ENCODE measurements around the gene APOE.
"Not testable (repeated sequence)": the region's sequence is repeated elsewhere in the genome, so short reads cannot be mapped to it uniquely, and the experiment has no call there.

Gene APOE

DNA sequence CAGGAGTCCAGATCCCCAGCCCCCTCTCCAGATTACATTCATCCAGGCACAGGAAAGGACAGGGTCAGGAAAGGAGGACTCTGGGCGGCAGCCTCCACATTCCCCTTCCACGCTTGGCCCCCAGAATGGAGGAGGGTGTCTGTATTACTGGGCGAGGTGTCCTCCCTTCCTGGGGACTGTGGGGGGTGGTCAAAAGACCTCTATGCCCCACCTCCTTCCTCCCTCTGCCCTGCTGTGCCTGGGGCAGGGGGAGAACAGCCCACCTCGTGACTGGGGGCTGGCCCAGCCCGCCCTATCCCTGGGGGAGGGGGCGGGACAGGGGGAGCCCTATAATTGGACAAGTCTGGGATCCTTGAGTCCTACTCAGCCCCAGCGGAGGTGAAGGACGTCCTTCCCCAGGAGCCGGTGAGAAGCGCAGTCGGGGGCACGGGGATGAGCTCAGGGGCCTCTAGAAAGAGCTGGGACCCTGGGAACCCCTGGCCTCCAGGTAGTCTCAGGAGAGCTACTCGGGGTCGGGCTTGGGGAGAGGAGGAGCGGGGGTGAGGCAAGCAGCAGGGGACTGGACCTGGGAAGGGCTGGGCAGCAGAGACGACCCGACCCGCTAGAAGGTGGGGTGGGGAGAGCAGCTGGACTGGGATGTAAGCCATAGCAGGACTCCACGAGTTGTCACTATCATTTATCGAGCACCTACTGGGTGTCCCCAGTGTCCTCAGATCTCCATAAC is at the start of gene APOE:
Gene APOE, plus strand, starts transcription at position 360 of the 724 bp plus-strand sequence. CDS start 829 bp downstream, outside the sequence.
- peak; percentile 88 for DNase-seq

DNA sequence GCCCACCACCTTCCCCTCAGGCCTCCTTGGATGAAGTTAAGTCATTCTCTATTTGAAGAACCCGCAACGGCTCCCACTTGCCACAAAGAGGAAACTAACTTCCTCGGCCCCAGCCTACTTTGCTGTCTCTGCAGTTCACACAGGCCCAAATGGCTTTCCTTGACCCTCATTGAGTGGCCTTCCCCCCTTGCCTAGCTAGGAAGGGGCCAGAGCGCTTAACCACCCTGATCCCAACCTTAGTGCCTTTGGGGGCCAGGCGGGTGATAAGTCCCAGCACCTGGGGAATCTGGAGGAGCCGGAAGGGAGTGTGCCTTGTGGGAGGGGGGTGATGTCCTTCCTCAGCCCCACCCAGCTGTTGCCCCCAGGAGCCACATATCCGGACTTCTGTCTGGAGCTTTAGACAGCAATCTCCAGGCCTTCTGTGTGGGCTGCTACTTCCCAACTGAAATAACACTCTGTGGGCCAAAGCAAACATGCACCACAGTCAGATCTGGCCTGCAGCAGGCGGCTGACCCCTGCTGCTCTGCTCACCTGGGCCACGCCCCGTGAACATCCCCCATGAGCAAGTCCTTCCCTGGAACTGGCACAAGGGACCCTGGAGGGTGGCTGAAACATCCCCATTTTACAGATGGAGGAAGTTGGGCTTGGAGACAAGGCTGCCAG is 49.0 kb upstream of the APOE start:
- peak; percentile 47 for DNase-seq

DNA sequence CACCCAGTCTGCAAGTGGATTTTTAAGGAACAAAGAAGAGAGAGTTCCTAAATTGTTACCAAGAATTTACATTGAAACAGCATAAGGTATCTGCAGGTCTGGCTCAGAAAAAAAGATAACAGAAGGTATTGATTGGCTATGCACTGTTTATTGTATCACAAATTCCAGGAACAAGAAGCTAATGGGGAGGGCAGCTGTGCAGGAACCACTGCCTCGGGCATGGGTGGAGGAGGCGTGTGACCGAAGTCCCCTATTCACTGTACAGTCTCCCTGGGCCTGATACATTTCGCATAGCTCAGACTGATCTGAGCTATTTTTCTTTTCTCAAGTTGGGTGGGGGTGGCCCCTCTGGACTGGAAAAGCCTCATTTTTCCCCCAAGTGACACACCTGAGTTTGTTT is 47.8 kb upstream of the APOE start:
- no peak for DNase-seq

DNA sequence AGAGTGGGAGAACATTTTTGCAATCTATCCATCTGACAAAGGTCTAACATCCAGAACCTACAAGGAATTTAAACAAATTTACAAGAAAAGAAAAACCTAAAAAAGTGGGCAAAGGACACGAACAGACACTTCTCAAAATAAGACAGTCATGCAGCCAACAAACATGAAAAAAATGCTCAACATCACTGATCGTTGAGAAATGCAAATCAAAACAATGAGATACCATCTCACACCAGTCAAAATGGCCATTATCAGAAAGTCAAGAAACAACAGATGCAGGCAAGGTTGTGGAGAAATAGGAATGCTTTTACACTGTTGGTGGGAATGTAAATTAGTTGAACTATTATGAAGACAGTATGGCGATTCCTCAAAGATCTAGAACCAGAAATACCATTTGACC is 44.0 kb upstream of the APOE start:
- not testable (repeated sequence) for DNase-seq

DNA sequence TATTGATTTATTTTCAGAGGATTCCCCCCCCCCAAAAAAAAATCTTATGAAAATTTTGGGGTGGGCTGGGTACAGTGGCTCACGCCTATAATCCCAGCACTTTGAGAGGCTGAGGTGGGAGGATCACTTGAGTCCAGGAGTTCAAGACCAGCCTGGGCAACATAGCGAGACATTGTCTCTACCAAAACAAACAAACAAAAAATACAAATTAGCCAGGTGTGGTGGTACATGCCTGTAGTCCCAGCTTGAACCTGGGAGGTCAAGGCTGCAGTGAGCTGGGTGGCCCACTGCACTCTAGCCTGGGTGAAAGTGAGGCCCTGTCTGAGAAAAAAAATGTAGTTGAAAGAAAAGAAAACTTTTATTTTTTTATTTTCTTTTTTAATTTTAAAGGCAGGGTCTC is 41.6 kb upstream of the APOE start:
- no peak for DNase-seq

DNA sequence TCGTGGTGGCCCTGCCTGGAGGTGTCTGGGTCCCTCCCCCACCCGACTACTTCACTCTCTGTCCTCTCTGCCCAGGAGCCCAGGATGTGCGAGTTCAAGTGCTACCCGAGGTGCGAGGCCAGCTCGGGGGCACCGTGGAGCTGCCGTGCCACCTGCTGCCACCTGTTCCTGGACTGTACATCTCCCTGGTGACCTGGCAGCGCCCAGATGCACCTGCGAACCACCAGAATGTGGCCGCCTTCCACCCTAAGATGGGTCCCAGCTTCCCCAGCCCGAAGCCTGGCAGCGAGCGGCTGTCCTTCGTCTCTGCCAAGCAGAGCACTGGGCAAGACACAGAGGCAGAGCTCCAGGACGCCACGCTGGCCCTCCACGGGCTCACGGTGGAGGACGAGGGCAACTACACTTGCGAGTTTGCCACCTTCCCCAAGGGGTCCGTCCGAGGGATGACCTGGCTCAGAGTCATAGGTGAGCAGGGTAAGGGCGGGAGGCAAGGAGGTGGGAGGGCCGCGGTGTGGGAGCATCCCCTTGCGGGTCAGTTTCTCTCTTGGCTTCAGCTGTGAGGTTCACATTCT is 40.3 kb upstream of the APOE start:
- no peak for DNase-seq

DNA sequence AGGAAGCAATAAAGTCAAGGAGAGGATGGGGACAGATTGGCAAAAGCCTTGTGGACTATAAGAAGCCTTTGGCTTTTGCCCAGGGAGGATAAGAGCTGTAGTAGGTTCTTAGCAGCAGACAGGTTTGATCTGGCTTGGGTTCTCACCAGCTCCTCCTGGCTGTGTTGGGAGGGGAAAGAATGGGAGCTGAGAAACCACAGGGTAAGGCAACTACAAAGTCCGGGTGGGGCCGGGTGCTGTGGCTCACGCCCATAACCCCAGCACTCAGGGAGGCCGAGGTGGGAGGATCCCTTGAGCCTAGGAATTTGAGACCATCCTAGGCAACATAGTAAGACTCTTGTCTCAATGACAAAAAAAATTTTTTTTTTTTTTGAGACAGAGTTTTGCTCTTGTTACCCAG is 38.9 kb upstream of the APOE start:
- peak; percentile 28 for DNase-seq

DNA sequence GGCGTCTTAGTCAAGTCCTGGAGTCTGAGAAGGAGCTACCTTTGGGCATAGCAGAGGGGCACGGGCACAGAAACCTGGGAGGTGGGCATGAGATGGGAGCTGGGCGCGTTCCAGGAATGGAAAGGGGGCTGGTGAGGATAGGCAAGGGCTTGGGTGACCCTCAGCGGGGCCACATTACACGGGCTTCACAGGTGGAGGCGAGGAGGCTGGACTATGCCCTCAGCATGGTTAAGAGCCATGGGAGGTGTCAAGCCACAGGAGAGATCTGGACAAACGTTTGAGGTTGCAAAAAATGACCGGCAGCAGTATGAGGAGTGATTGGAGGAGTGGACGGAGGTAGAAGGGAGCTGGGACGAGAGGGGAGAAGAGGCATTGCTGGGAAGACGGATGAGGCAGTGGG is 38.0 kb upstream of the APOE start:
- DNase-seq = no peak

DNA sequence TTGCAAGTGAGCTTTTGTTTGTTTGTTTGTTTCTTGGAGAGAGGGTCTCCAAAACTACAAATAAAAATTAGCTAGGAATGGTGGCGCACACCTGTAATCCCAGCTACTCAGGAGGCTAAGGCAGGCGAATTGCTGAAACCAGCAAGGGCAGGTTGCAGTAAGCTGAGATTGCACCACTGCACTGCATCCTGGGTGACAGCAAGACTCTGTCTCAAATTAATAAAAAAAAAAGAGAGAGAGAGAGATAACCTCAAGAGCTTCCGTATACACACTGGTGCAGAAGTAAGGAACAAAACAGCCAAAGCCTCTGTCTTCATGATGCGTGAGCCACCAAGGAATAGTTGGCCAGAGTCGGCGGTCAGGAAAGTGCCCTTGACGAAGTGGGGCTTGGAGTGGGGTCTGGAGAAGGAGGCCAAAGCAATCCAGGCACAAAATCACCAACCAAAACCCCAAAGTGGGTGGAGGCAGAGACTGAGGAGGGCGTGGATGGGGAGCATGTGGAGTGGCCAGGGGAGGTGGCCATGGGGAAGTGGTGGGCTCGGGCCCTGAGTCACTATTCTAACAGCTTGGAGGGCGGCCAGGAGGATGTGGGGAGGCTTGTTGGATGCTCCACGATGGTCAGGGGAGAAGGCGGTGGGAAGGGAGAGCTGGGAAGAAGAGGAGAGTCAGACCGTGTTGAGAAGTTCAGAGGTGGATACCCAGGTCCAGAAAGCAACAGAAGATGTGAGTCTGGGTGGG is 35.7 kb upstream of the APOE start:
- peak; percentile 34 for DNase-seq

DNA sequence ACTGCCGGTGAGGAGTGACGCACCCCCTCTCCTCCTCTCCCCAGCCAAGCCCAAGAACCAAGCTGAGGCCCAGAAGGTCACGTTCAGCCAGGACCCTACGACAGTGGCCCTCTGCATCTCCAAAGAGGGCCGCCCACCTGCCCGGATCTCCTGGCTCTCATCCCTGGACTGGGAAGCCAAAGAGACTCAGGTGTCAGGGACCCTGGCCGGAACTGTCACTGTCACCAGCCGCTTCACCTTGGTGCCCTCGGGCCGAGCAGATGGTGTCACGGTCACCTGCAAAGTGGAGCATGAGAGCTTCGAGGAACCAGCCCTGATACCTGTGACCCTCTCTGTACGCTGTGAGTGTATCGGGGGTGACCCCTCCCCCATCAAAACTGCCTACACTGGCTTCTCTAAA is 33.8 kb upstream of the APOE start:
- no peak for DNase-seq

DNA sequence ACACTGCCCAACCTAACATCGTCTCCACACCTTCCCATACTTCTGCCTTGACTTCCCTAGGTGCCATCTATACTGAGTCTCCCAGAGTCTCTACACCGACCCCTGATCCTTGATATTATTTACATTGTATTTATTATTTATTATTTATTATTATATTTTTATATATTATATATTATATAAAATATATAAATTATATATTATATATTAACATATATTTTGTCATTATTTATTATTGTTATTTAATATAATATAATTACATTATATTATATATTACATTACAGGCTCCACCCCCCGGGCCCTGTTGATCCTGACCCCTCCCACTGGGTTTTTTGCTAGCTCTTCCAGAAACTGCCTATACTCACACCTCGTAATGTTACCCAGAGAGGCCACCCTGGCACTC is 32.9 kb upstream of the APOE start:
- no peak for DNase-seq

DNA sequence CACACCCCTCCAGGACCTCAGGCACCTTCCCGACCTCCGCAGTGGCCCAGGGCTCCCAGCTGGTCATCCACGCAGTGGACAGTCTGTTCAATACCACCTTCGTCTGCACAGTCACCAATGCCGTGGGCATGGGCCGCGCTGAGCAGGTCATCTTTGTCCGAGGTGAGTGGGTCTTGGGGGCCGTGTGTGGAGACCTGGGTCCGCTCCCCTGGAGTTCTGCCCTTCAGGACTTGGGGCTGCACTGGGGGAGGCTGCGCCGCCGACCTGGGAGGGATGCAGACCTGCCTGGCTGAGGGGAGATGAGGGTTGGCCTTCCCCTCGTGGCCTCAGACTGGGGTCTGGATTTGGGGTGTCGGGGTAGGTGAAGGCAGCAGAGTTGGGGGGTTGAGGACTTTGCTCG is 31.3 kb upstream of the APOE start:
- no peak for DNase-seq

DNA sequence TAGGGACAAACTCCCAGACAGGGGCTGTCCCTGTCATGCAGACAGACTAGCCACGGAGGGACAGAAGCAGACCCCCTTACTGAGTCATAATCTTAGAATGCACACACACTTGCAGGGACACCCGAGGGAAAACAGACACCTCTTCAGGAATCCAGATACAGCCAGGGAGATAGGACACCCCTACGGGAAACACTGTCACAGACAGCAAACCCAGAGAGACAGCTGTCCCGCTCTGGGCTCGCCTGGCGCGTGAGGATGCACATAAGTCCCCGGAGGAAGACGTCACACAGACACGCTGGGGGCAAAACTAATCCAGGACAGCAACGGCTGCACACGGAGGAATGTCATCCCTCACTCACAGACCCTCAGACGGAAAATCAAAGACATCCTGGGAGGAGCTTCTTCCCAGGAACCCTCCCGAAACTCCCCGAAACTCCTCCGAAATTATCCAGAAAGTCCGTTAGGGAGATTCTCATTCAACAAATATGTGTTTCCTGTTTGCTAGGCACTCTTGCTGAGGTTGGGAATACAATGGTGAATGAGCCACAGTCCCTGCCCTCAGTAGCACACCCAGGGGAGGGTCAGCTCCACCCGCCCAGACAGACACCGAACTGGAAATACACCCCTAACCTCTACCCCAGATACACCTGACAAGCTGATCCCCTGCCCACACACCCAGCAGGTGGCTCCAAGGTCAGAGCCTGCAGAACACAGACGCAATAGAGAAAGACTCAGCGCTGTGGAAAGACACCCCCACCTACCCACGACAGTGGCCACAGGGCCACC is 29.7 kb upstream of the APOE start:
- no peak for DNase-seq

DNA sequence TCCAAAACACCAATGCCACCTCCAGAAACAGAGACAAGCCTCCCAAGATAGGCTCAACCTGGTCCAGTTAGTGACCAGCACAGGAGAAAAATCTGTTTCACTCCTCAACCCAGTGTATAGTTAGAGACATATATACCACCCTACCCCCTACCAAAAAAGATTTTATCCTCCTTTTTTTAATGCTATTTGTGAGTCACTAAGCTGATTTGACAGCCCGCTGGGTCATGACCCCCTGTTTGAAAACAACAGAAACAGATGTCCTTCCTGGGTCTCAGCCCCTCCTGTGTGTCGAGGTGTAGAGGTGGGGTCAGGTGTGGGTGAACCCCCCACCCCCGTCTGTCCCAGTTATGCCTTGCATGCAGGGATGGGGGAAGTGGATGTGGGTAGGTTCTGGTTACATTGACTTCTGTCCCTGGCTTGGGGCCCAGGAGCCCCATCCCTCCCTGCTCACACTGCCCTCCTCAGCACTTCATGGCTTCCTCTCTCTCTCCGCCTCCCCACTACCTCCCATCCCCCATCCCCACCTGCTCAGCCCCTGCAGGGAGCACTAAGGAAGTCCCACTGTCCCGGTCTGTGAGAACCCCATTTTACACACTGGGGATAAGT is 28.6 kb upstream of the APOE start:
- no peak for DNase-seq

DNA sequence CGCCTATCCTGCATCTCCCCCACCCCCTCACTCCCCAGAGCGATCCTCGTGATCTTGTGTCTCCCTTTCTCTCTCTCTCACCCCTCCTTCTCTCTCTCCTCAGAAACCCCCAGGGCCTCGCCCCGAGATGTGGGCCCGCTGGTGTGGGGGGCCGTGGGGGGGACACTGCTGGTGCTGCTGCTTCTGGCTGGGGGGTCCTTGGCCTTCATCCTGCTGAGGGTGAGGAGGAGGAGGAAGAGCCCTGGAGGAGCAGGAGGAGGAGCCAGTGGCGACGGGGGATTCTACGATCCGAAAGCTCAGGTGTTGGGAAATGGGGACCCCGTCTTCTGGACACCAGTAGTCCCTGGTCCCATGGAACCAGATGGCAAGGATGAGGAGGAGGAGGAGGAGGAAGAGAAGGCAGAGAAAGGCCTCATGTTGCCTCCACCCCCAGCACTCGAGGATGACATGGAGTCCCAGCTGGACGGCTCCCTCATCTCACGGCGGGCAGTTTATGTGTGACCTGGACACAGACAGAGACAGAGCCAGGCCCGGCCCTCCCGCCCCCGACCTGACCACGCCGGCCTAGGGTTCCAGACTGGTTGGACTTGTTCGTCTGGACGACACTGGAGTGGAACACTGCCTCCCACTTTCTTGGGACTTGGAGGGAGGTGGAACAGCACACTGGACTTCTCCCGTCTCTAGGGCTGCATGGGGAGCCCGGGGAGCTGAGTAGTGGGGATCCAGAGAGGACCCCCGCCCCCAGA is 27.3 kb upstream of the APOE start:
- no peak for DNase-seq

DNA sequence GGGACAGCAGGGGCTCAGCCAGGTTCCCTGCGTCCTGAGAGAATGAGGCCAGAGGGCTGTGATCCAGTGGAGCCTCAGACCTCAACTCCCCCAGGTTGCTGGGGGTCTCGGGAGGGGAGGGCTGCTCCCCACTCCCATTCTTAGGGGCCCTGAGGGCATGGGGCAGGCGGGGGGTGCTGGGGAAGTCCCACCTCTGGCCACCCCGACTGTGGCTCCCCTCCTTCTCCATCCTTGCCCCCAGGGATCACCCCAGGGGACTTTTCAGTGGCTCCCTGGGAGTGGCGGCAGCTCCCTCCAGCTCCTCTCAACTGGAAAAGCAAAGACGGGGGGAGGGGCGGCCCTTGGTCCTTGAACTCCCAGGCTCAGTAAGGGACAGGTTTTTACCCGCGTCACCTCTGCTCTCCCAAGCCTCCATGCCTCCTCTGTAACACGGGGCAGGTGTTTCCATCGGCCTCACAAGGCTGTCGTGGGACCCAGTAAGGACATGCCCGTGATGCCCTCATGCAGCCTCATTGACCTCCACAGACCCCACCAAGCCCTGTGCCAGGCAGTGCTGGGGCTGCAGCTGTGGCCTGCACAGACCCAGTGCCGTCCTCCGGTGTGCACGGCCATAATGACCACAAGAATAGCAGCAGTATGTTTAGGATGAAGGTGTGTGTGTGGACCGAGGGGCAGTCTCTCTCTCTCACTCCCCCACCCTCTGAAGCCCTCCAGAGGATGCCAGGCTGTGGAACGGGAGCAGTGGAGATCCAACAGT is 26.1 kb upstream of the APOE start:
- no peak for DNase-seq

DNA sequence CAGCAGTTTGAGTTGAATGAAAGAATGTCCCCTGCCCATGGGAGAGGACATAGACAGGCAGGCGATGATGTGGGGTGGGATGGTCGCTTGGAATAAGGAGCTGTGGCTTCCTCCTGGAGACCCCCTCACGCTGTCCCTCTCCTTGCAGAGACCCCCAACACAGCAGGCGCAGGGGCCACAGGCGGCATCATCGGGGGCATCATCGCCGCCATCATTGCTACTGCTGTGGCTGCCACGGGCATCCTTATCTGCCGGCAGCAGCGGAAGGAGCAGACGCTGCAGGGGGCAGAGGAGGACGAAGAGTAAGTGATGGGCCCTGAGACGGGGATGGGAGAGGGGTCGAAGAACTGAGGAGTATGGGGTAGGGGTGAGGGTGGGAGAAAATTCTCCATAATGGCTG is 23.5 kb upstream of the APOE start:
- no peak for DNase-seq

DNA sequence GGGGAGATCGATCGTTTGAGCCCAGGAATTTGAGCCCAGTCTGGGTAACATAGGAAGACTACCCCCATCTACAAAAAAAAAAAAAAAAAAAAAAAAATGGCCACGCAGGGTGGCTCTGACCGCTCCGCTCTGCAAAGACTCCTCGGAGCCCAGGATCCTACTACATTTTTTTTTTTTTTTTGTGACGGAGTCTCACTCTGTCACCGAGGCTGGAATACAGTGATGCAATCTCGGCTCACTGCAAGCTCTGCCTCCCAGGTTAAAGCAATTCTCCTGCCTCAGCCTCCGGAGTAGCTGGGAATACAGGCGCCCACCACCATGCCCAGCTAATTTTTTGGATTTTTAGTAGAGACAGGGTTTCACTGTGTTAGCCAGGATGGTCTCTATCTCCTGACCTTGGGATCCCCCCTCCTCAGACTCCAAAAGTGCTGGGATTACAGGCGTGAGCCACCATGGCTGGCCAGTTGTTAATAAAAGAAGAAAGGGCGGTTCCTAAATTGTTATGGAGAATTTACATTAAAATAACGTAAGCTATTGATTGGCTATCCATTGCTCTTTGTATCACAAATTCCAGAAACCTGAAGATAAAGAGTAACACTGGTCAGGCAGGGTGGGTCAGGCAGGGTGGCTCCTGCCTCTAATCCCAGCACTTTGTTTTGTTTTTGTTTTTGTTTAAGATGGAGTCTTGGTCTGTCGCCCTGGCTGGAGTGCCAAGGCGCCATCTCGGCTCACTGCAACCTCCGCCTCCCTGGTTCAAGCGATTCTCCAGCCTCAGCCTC is 22.8 kb upstream of the APOE start:
- DNase-seq = not testable (repeated sequence)

DNA sequence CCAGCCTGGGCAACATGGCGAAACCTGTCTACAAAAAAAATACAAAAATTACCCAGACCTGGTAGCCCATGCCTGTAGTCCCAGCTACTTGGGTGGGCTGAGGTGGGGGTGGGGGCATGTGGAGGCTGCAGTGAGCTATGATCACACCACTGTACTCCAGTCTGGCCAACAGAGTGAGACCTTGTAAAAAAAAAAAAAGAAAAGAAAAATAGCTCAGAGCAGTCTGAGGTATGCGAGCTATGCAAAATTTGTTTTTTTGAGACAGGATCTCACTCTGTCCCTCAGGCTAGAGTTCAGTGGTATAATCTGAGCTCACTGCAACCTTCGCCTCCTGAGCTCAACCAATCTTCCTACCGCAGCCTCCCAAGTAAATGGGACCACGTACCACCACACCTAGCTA is 21.7 kb upstream of the APOE start:
- DNase-seq = no peak

DNA sequence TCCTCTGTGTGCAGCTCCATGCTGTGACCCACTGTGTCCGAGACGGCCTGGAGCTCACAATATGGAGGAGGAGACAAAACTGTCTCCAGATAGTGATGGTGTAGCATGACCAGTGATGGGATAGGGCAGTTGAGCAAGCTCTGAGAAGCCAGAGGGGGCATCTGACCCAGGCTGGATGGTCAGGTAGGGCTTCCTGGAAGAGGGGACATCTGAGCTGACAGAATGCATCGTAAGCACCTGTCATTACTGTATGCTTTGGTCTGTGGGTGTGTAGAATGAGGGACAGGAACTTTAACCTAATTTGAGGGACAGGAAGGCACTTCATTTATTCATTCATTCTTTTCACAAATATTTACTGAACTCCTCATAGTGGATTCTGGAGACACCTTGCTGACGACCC is 21.0 kb upstream of the APOE start:
- DNase-seq = no peak
